ENCODE data around the gene PCDHB4.
"Not testable (repeated sequence)": the region's sequence is repeated elsewhere in the genome, so short reads cannot be mapped to it uniquely, and the experiment has no call there.

The PCDHB4 gene

GRCh38 chr5:141102070-141102469 is 19.5 kb upstream of the PCDHB4 start:
- WGBS = 98% methylated on average over 24 of the region's 39 CpGs
- not testable (repeated sequence) for H3K4me3 ChIP-seq (ENCODE audit: low read length); H3K9ac ChIP-seq (ENCODE audit: low read depth, low read length); H3K27me3 ChIP-seq (ENCODE audit: insufficient read depth, low read length); H3K4me1 ChIP-seq (ENCODE audit: insufficient read depth, low read length); H3K27ac ChIP-seq (ENCODE audit: low read depth, low read length)
- H3K9me3 ChIP-seq (ENCODE audit: insufficient read depth, low read depth, low read length) = peaks cover 13% of the 10 kb centered on the region; the same call in 1 of the 2 replicates
- peaks cover 24% of the 10 kb centered on the region; the same call in 1 of the 2 replicates for H3K36me3 ChIP-seq (ENCODE audit: insufficient read depth, low read length)

DNA sequence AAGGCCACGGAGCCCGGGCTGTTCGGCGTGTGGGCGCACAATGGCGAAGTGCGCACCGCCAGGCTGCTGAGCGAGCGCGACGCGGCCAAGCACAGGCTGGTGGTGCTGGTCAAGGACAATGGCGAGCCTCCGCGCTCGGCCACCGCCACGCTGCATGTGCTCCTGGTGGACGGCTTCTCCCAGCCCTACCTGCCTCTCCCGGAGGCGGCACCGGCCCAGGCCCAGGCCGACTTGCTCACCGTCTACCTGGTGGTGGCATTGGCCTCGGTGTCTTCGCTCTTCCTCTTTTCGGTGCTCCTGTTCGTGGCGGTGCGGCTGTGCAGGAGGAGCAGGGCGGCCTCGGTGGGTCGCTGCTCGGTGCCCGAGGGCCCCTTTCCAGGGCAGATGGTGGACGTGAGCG is 19.1 kb upstream of the PCDHB4 start:
- not testable (repeated sequence) for H3K9me3 ChIP-seq (ENCODE audit: insufficient read depth, low read depth, low read length); H3K9ac ChIP-seq (ENCODE audit: low read depth, low read length); H3K27ac ChIP-seq (ENCODE audit: low read depth, low read length); H3K4me1 ChIP-seq (ENCODE audit: insufficient read depth, low read length); H3K4me3 ChIP-seq (ENCODE audit: low read length); H3K27me3 ChIP-seq (ENCODE audit: insufficient read depth, low read length)
- peaks cover 20% of the 10 kb centered on the region; the same call in 1 of the 2 replicates for H3K36me3 ChIP-seq (ENCODE audit: insufficient read depth, low read length)
- WGBS = 98% methylated on average over 21 of the region's 38 CpGs

- H3K4me3 ChIP-seq (ENCODE audit: low read length) = no peak overlapping the region
- no peak overlapping the region for H3K27ac ChIP-seq (ENCODE audit: low read depth, low read length)
- H3K4me1 ChIP-seq (ENCODE audit: insufficient read depth, low read length) = no peaks in the 10 kb centered on the region; the same call in 1 of the 2 replicates
- peaks cover 17% of the 10 kb centered on the region; the same call in 1 of the 2 replicates for H3K36me3 ChIP-seq (ENCODE audit: insufficient read depth, low read length)
- no peak overlapping the region for H3K9ac ChIP-seq (ENCODE audit: low read depth, low read length)
- peaks cover 9% of the 10 kb centered on the region; the same call in 1 of the 2 replicates for H3K9me3 ChIP-seq (ENCODE audit: insufficient read depth, low read depth, low read length)
- no peaks in the 10 kb centered on the region for H3K27me3 ChIP-seq (ENCODE audit: insufficient read depth, low read length)
- WGBS = 79% methylated on average over 2 of the region's 2 CpGs
These were observed 16.3 kb upstream of the PCDHB4 start for GRCh38 chr5:141105350-141105749.

GRCh38 chr5:141119250-141119649 is 2.4 kb upstream of the PCDHB4 start:
- H3K4me1 ChIP-seq (ENCODE audit: insufficient read depth, low read length) = no peaks in the 10 kb centered on the region
- no peak overlapping the region for H3K9ac ChIP-seq (ENCODE audit: low read depth, low read length)
- peaks cover 10% of the 10 kb centered on the region; the same call in 1 of the 2 replicates for H3K9me3 ChIP-seq (ENCODE audit: insufficient read depth, low read depth, low read length)
- no peak overlapping the region for H3K27ac ChIP-seq (ENCODE audit: low read depth, low read length)
- no peaks in the 10 kb centered on the region for H3K36me3 ChIP-seq (ENCODE audit: insufficient read depth, low read length)
- WGBS = 100% methylated on average over 1 of the region's 2 CpGs
- no peaks in the 10 kb centered on the region for H3K27me3 ChIP-seq (ENCODE audit: insufficient read depth, low read length)
- H3K4me3 ChIP-seq (ENCODE audit: low read length) = no peak overlapping the region

GRCh38 chr5:141121985-141122384 is 367 bp downstream of the PCDHB4 start:
- no peak overlapping the region for H3K27ac ChIP-seq (ENCODE audit: low read depth, low read length)
- no peaks in the 10 kb centered on the region; the same call in 1 of the 2 replicates for H3K4me1 ChIP-seq (ENCODE audit: insufficient read depth, low read length)
- H3K9ac ChIP-seq (ENCODE audit: low read depth, low read length) = no peak overlapping the region
- 0 out of 2 replicates have a peak, but pooled peaks cover under 1% of the 10 kb centered on the region for H3K9me3 ChIP-seq (ENCODE audit: insufficient read depth, low read depth, low read length)
- H3K36me3 ChIP-seq (ENCODE audit: insufficient read depth, low read length) = no peaks in the 10 kb centered on the region
- 92% methylated on average over 12 of the region's 12 CpGs for WGBS
- no peaks in the 10 kb centered on the region for H3K27me3 ChIP-seq (ENCODE audit: insufficient read depth, low read length)
- H3K4me3 ChIP-seq (ENCODE audit: low read length) = peak overlapping the region; percentile 24; the same call in 1 of the 2 replicates

- not testable (repeated sequence) for H3K27me3 ChIP-seq (ENCODE audit: insufficient read depth, low read length); H3K4me3 ChIP-seq (ENCODE audit: low read length); H3K9me3 ChIP-seq (ENCODE audit: insufficient read depth, low read depth, low read length); H3K27ac ChIP-seq (ENCODE audit: low read depth, low read length); H3K4me1 ChIP-seq (ENCODE audit: insufficient read depth, low read length); H3K9ac ChIP-seq (ENCODE audit: low read depth, low read length); H3K36me3 ChIP-seq (ENCODE audit: insufficient read depth, low read length)
- WGBS = 96% methylated on average over 59 of the region's 73 CpGs
These were observed 1.9 kb downstream of the PCDHB4 start for GRCh38 chr5:141123396-141124135.

DNA sequence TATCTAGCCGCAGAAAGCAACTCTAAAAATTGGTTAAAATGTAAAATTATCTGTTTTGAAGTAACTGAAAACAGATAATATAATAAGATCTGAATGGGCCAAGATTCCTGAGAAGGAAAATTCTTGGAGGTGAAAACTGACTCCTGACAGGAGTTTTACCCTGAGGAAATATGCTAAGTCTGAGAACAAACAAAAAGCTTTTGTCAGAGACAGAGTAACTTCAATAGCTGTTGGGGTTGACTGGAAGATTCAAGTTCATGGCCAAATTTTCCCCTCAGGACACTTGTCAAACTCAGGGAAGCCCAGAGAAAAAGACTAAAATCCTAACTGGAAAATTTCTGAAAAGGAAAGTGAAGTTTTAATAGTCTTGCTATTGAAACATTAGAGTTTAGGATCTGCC is 5.7 kb downstream of the PCDHB4 start:
- Histone ChIP-seq H3K4me1 (ENCODE audit: insufficient read depth, low read length) (no peaks in the 10 kb centered on the region; the same call in 1 of the 2 replicates), H3K36me3 (ENCODE audit: insufficient read depth, low read length) (no peaks in the 10 kb centered on the region), H3K9me3 (ENCODE audit: insufficient read depth, low read depth, low read length) (no peaks in the 10 kb centered on the region), H3K9ac (ENCODE audit: low read depth, low read length) (no peak overlapping the region), H3K27ac (ENCODE audit: low read depth, low read length) (no peak overlapping the region), H3K4me3 (ENCODE audit: low read length) (no peak overlapping the region), H3K27me3 (ENCODE audit: insufficient read depth, low read length) (no peaks in the 10 kb centered on the region)
- 95% methylated on average over 1 of the region's 1 CpG for WGBS

GRCh38 chr5:141135030-141135717 is 13.6 kb downstream of the PCDHB4 start, which contains the start of gene PCDHB5:
PCDHB5 (plus strand) TSS chr5:141135206; CDS start chr5:141135435, 229 bp downstream.
- H3K36me3 ChIP-seq (ENCODE audit: insufficient read depth, low read length) = no peaks in the 10 kb centered on the region
- H3K9me3 ChIP-seq (ENCODE audit: insufficient read depth, low read depth, low read length) = peaks cover 33% of the 10 kb centered on the region
- WGBS = 89% methylated on average over 22 of the region's 22 CpGs
- H3K27me3 ChIP-seq (ENCODE audit: insufficient read depth, low read length) = no peaks in the 10 kb centered on the region
- H3K9ac ChIP-seq (ENCODE audit: low read depth, low read length) = peak within 1 kb of the TSS; percentile 60; the same call in 1 of the 2 replicates
- H3K4me3 ChIP-seq (ENCODE audit: low read length) = peak within 1 kb of the TSS; percentile 46
- no peaks in the 10 kb centered on the region for H3K4me1 ChIP-seq (ENCODE audit: insufficient read depth, low read length)
- H3K27ac ChIP-seq (ENCODE audit: low read depth, low read length) = no peak within 1 kb of the TSS

GRCh38 chr5:141135718-141136266 is 14.2 kb downstream of the PCDHB4 start:
- Histone ChIP-seq H3K9me3 (ENCODE audit: insufficient read depth, low read depth, low read length) (peaks cover 33% of the 10 kb centered on the region), H3K27ac (ENCODE audit: low read depth, low read length) (no peak overlapping the region), H3K36me3 (ENCODE audit: insufficient read depth, low read length) (no peaks in the 10 kb centered on the region), H3K9ac (ENCODE audit: low read depth, low read length) (no peak overlapping the region), H3K27me3 (ENCODE audit: insufficient read depth, low read length) (no peaks in the 10 kb centered on the region), H3K4me3 (ENCODE audit: low read length) (peak overlapping the region; percentile 46; the same call in 1 of the 2 replicates), H3K4me1 (ENCODE audit: insufficient read depth, low read length) (no peaks in the 10 kb centered on the region)
- 95% methylated on average over 19 of the region's 19 CpGs for whole genome bisulfite sequencing

DNA sequence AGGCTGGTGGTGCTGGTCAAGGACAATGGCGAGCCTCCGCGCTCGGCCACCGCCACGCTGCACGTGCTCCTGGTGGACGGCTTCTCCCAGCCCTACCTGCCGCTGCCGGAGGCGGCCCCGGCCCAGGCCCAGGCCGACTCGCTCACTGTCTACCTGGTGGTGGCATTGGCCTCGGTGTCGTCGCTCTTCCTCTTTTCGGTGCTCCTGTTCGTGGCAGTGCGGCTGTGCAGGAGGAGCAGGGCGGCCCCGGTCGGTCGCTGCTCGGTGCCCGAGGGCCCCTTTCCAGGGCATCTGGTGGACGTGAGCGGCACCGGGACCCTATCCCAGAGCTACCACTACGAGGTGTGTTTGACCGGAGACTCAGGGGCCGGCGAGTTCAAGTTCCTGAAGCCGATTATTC is 15.7 kb downstream of the PCDHB4 start:
- H3K27me3 ChIP-seq (ENCODE audit: insufficient read depth, low read length); H3K27ac ChIP-seq (ENCODE audit: low read depth, low read length); H3K9ac ChIP-seq (ENCODE audit: low read depth, low read length); H3K4me1 ChIP-seq (ENCODE audit: insufficient read depth, low read length); H3K4me3 ChIP-seq (ENCODE audit: low read length); H3K36me3 ChIP-seq (ENCODE audit: insufficient read depth, low read length): not testable (repeated sequence)
- WGBS = 97% methylated on average over 34 of the region's 34 CpGs
- H3K9me3 ChIP-seq (ENCODE audit: insufficient read depth, low read depth, low read length) = peaks cover 33% of the 10 kb centered on the region

- H3K36me3 ChIP-seq (ENCODE audit: insufficient read depth, low read length) = no peaks in the 10 kb centered on the region
- no peak within 1 kb of the TSS for H3K27ac ChIP-seq (ENCODE audit: low read depth, low read length)
- H3K9me3 ChIP-seq (ENCODE audit: insufficient read depth, low read depth, low read length) = peaks cover 9% of the 10 kb centered on the region; the same call in 1 of the 2 replicates
- H3K9ac ChIP-seq (ENCODE audit: low read depth, low read length) = no peak within 1 kb of the TSS
- WGBS = 88% methylated on average over 18 of the region's 18 CpGs
- no peak within 1 kb of the TSS for H3K4me3 ChIP-seq (ENCODE audit: low read length)
- H3K4me1 ChIP-seq (ENCODE audit: insufficient read depth, low read length) = no peaks in the 10 kb centered on the region
- no peaks in the 10 kb centered on the region for H3K27me3 ChIP-seq (ENCODE audit: insufficient read depth, low read length)
These were observed 28.2 kb downstream of the PCDHB4 start, which contains the start of gene PCDHB6 for GRCh38 chr5:141149812-141150211. PCDHB6 (plus strand) TSS chr5:141150057; CDS start chr5:141150258, 201 bp downstream.

Measured in HUES64 (cell line).